Thyroid gland (tissue), 4 donors: ENCODE measurements around the gene MVP.

Experiments used
- POLR2A ChIP-seq, 2 donors: fragments of 450-650 bp; IDR thresholded peaks; one replicate each; pipeline ENCODE4 v1.6.1; 2017; ENCODE audit warnings: antibody characterized with exemption in 2 of 2, mild to moderate bottlenecking in 2 of 2, moderate library complexity in 1 of 2
- TF ChIP-seq, protein P1 (sequence below), 6 experiments: fragments of 200-600 bp in 3 of 6; fragments of 450-650 bp in 3 of 6; sonication (generic) in 3 of 6; IDR thresholded peaks; one replicate each; pipeline ENCODE4 v1.5.1; 2016 to 2019; ENCODE audit warnings: antibody characterized with exemption in 6 of 6, mild to moderate bottlenecking in 2 of 6, inconsistent platforms in 1 of 6, moderate library complexity in 1 of 6

DNA sequence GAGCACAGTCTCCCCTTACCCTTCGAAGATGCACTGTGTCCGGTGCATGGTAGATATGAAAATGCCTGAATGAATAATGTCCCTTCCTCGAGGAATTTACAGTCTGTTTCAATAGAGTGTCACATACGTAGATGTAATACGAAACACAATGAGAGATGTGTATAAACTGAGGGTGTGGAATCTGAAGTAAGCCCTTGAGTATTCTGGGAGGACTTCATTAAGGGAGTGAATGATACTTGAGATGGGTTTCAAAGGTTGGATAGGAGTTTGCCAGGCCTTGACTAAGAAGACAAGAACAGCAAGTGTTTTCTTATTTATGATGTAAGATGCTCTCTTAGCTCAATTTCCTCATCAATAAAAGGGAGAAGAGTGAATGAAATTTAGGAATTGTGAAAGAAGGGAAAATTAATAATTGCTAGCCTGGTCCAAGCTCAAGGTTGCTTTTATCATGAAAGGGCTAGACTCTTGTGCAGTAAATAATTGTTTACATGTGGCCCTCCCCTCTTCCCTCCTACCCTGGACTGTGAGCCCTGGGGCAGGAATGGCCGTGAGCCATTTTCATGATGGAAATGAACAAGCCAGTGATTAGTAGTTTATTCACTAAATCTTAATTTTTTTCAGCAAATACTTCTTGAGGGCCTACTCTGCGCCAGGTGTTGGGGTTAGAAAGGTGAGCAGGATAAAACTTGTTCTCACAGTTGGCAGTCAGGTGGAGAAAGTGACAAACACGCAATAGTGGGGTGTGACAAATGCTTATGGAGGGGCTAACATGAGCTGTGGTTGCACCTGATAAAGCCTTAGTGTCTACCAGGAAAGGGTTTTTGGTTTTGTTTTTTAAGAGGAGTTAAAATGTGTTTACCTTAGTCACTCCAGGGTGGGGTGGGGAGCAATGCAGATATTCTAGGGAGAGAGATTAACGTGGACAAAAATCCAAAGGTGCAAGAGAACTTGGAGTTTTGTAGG is 28.1 kb upstream of the MVP start:
- TF ChIP-seq, protein P1, sequence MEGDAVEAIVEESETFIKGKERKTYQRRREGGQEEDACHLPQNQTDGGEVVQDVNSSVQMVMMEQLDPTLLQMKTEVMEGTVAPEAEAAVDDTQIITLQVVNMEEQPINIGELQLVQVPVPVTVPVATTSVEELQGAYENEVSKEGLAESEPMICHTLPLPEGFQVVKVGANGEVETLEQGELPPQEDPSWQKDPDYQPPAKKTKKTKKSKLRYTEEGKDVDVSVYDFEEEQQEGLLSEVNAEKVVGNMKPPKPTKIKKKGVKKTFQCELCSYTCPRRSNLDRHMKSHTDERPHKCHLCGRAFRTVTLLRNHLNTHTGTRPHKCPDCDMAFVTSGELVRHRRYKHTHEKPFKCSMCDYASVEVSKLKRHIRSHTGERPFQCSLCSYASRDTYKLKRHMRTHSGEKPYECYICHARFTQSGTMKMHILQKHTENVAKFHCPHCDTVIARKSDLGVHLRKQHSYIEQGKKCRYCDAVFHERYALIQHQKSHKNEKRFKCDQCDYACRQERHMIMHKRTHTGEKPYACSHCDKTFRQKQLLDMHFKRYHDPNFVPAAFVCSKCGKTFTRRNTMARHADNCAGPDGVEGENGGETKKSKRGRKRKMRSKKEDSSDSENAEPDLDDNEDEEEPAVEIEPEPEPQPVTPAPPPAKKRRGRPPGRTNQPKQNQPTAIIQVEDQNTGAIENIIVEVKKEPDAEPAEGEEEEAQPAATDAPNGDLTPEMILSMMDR (IDR thresholded peaks at IDR 0.05): no peak
- no peak for TF ChIP-seq POLR2A (IDR thresholded peaks at IDR 0.05)
